Esophagus muscularis mucosa (tissue), 4 donors: ENCODE results near the gene PIK3R6. TPM values are rescaled to one million over a fixed set of nuclear protein-coding genes. Genes with fewer than 3 reads are reported as not detected.
A peak's percentile ranks its signal among the peaks of the same experiment; 100 is the strongest.

Experiments
- DNase-seq: peaks from one replicate; pipeline ENCODE4 v3.0.0-alpha.2; 2017; ENCODE audit errors: extremely low spot score
- H3K27ac ChIP-seq, 4 donors: fragments of 200-600 bp; sonication (generic); replicated peaks in 1 of 4; 1 replicate in 3 of 4; 2 replicates in 1 of 4; pipeline ENCODE4 v1.5.1; 2016 to 2019; ENCODE audit warnings: mild to moderate bottlenecking in 1 of 4
- H3K27me3 ChIP-seq, 4 donors: fragments of 200-600 bp; sonication (generic); one replicate each; pipeline versions ENCODE4 v1.5.1 to v1.6.0; 2016 to 2019
- H3K36me3 ChIP-seq, 4 donors: fragments of 200-600 bp; sonication (generic); one replicate each; pipeline ENCODE4 v1.5.1; 2016 to 2019
- H3K4me1 ChIP-seq, 4 donors: fragments of 200-600 bp; sonication (generic); one replicate each; pipeline ENCODE4 v1.5.1; 2016 to 2019
- H3K4me3 ChIP-seq, 4 donors: fragments of 200-600 bp; sonication (generic); 1 replicate in 2 of 4; 2 replicates in 2 of 4; pipeline ENCODE4 v1.5.1; 2016 to 2019; ENCODE audit warnings: mild to moderate bottlenecking in 4 of 4, moderate library complexity in 1 of 4
- H3K9me3 ChIP-seq, 4 donors: fragments of 200-600 bp; sonication (generic); 1 replicate in 3 of 4; 2 replicates in 1 of 4; pipeline ENCODE4 v1.5.1; 2016 to 2019
- EP300 ChIP-seq: sonication (generic); formaldehyde crosslinking; IDR thresholded peaks from one replicate; pipeline ENCODE4 v1.6.1; 2017; ENCODE audit warnings: antibody characterized with exemption
- POLR2A ChIP-seq: fragments of 450-650 bp; IDR thresholded peaks from one replicate; pipeline ENCODE4 v1.6.1; 2017; ENCODE audit warnings: antibody characterized with exemption, moderate library complexity, mild to moderate bottlenecking, low read depth
- POLR2AphosphoS5 ChIP-seq, 2 donors: sonication (generic); formaldehyde crosslinking; IDR thresholded peaks; one replicate each; pipeline ENCODE4 v1.6.1; 2017; ENCODE audit warnings: antibody characterized with exemption in 2 of 2
- WGBS: methylation state at CpG from one replicate; pipeline ENCODE4 v1.1.5; 2018; 5-methylcytosine and 5-hydroxymethylcytosine counted together
- intact Hi-C: fragments of 100-400 bp; cut with DNase I; formaldehyde crosslinking; loops from one replicate; pipeline ENCODE4 v1.15.1; 2023
- total RNA-seq, 4 donors: library from RNA; depleted of rRNA; stranded (reverse); fragments of >200 nt; gene quantifications; one replicate each; pipeline versions ENCODE4 v1.1.0 to v1.2.1, GENCODE V29; 2016
- TF ChIP-seq, protein P1 (sequence below), 3 experiments: fragments of 200-600 bp in 2 of 3; fragments of 450-650 bp in 1 of 3; sonication (generic) in 2 of 3; IDR thresholded peaks; one replicate each; pipeline ENCODE4 v1.5.1; 2017 to 2019; ENCODE audit warnings: antibody characterized with exemption in 3 of 3, mild to moderate bottlenecking in 2 of 3, moderate library complexity in 1 of 3

Gene PIK3R6
- total RNA-seq, 4 donors from 2014 or later: 0.52 to 3.3 (median 1.8) TPM

DNA sequence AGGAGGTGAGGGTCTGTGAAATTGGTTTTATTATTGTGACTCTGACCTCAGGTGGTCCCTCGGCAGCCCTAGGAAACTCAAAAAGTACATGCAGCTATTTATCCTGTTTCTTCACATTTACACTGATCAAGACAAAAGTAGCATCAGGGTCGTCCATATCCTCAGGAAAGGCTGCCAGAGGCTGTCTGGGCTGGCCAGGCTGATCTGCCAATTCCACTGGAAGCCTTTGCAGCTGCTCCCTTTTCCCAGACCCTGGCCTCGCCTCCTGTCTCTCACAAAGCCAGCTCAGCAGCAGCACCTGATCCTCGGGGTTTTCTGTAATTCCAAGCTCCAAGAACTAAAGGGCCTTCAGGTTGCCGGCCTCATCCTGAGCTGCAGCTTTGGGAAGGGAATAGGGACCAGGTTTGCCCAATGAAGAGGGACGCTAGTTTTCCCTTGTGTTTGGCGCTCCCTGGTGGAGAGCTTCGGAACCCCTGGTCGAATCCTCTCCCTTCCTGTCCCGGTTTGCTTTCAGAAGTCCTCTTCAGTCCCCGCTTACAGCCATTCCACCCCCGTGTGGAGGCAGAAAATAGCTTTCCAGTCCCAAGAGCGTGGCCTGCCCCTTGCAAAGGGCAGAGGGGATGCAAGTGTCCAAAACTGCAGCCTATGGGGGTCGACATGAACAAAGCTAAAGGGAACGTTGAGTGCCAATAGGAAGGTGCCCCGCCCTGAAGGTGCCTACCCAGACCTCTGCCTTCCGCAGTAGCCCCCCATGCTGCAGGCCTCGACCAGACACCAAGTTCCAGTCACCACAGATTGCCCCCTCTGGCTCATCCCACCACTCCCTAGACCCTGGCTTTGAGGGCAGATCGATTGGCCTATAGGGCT lies 81.7 kb downstream of the PIK3R6 start:
- intact Hi-C loops: no loop called here

GRCh38 chr17:8782176-8782575 lies 85.3 kb downstream of the PIK3R6 start:
- DNase-seq: no peak
- Histone ChIP-seq H3K4me3 (no peak overlapping the region), H3K36me3 (no peaks in the 10 kb centered on the region), H3K27me3 (no peaks in the 10 kb centered on the region), H3K27ac (no peak overlapping the region), H3K4me1 (peaks cover 0 to 7% (median 3%) of the 10 kb centered on the region in 4 donors), H3K9me3 (no peaks in the 10 kb centered on the region)
- intact Hi-C loops: no loop called here
- no peak for TF ChIP-seq POLR2AphosphoS5 (IDR thresholded peaks at IDR 0.05)
- TF ChIP-seq EP300: no peak
- TF ChIP-seq, protein P1, sequence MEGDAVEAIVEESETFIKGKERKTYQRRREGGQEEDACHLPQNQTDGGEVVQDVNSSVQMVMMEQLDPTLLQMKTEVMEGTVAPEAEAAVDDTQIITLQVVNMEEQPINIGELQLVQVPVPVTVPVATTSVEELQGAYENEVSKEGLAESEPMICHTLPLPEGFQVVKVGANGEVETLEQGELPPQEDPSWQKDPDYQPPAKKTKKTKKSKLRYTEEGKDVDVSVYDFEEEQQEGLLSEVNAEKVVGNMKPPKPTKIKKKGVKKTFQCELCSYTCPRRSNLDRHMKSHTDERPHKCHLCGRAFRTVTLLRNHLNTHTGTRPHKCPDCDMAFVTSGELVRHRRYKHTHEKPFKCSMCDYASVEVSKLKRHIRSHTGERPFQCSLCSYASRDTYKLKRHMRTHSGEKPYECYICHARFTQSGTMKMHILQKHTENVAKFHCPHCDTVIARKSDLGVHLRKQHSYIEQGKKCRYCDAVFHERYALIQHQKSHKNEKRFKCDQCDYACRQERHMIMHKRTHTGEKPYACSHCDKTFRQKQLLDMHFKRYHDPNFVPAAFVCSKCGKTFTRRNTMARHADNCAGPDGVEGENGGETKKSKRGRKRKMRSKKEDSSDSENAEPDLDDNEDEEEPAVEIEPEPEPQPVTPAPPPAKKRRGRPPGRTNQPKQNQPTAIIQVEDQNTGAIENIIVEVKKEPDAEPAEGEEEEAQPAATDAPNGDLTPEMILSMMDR (IDR thresholded peaks at IDR 0.05): no peak
- 83% methylated on average over 1 of the region's 1 CpG for WGBS

More for the DNA sequence above, 81.7 kb downstream of the PIK3R6 start:
- Histone ChIP-seq H3K9me3 (no peaks in the 10 kb centered on the region), H3K27me3 (no peaks in the 10 kb centered on the region), H3K36me3 (no peaks in the 10 kb centered on the region), H3K27ac (no peak overlapping the region), H3K4me1 (peaks cover 0 to 7% (median 3%) of the 10 kb centered on the region in 4 donors), H3K4me3 (no peak overlapping the region)
- 32% methylated on average over 18 of the region's 19 CpGs for WGBS
- DNase-seq: peak; percentile 95
- TF ChIP-seq POLR2A (no peak), POLR2AphosphoS5 (IDR thresholded peaks at IDR 0.05) (no peak)
- TF ChIP-seq, protein P1 (IDR thresholded peaks at IDR 0.05): peak; percentile 55 to 82 (median 62)

- 84% methylated on average over 4 of the region's 4 CpGs for WGBS
- Histone ChIP-seq H3K27me3 (no peaks in the 10 kb centered on the region), H3K36me3 (no peaks in the 10 kb centered on the region), H3K27ac (no peak overlapping the region), H3K9me3 (no peaks in the 10 kb centered on the region), H3K4me3 (no peak overlapping the region), H3K4me1 (peaks cover 0 to 7% (median 3%) of the 10 kb centered on the region in 4 donors)
- DNase-seq: no peak
- intact Hi-C loops: no loop called here
- TF ChIP-seq POLR2AphosphoS5 (IDR thresholded peaks at IDR 0.05) (no peak), POLR2A (no peak), EP300 (no peak)
- TF ChIP-seq, protein P1 (IDR thresholded peaks at IDR 0.05): no peak
Observed at GRCh38 chr17:8781776-8782175, 85.7 kb downstream of the PIK3R6 start.

GRCh38 chr17:8776881-8777280 lies 90.6 kb downstream of the PIK3R6 start:
- 83% methylated on average over 1 of the region's 1 CpG for WGBS
- Histone ChIP-seq H3K9me3 (no peaks in the 10 kb centered on the region), H3K4me1 (no peaks in the 10 kb centered on the region), H3K4me3 (no peak overlapping the region), H3K36me3 (no peaks in the 10 kb centered on the region), H3K27ac (no peak overlapping the region), H3K27me3 (no peaks in the 10 kb centered on the region)
- intact Hi-C loops: no loop called here
- DNase-seq: no peak
- no peak for TF ChIP-seq EP300
- TF ChIP-seq, protein P1 (IDR thresholded peaks at IDR 0.05): no peak
- no peak for TF ChIP-seq POLR2AphosphoS5 (IDR thresholded peaks at IDR 0.05)
